Measurements from ENCODE around the gene POLR2E. TPM values are rescaled to one million over a fixed set of nuclear protein-coding genes. Genes with fewer than 3 reads are reported as not detected.

Gene POLR2E
- total RNA-seq, 4 donors from 2014 or later = 84.1 to 142 (median 111) TPM

DNA sequence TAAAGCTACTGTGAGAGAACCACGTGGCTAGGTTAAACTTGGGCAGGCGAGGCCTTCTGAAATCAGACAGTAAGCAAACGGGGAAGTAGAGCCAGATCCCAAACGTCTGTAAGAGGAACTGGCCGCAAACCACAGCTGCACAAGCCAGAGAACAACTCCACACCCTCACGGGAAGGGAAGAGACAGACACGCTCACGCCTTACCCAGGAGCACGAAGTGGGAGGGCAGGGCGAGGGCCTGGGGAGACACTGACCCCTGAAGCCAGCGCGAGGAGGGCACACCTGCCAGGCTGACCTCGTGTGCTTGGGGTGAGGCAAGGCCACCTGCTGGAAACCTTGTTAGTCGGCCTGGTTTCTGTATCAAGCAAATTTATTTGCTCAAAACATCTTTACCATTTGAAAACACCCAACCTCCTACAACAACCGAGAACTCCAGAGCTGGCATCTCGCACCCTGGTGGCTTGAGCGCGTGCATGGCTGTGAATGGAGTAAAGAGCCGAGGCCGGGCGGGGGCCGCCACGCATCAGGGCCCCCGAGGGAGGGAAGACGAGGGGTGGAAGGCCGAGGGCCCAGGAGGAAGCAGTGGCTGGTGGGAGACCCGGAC is 7.3 kb downstream of the POLR2E start:
- Histone ChIP-seq H3K27me3 (no peaks in the 10 kb centered on the region), H3K4me3 (no peak overlapping the region), H3K9me3 (no peaks in the 10 kb centered on the region), H3K27ac (peak overlapping the region; percentile 75), H3K4me1 (peaks cover 37% of the 10 kb centered on the region), H3K36me3 (peaks cover 47% of the 10 kb centered on the region)
- 66% methylated on average over 24 of the region's 27 CpGs for WGBS
- no peak for TF ChIP-seq CTCF (IDR thresholded peaks at IDR 0.05)
- TF ChIP-seq POLR2AphosphoS5 (IDR thresholded peaks at IDR 0.05) = no peak
- no peak for TF ChIP-seq POLR2A (IDR thresholded peaks at IDR 0.05)
- no peak for TF ChIP-seq EP300 (IDR thresholded peaks at IDR 0.05)
- DNase-seq (ENCODE audit: low spot score in 2 of 2) = no peak

DNA sequence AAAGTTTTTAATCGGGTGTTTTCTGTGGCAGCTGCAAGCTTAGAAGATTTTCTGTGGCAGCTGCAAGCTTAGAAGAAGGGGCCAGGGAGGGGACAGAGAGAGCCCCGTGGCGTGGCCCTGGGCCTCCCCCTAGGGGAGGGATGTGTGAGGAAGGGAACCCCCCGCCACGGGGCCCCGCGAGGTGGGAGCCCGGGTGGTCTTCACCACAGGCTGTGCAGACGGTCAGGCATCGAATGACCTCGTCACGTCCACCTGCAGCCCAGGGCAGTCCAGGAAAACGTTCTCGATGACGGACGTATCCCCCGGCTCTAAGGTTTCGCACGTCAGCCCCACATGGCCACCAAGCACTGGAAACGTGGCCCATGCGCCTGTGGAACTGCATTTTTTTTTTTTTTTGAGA is 8.6 kb downstream of the POLR2E start:
- H3K4me1 ChIP-seq = peaks cover 46% of the 10 kb centered on the region
- H3K27me3 ChIP-seq = no peaks in the 10 kb centered on the region
- H3K27ac ChIP-seq = no peak overlapping the region
- DNase-seq (ENCODE audit: low spot score in 2 of 2) = no peak
- peaks cover 42% of the 10 kb centered on the region for H3K36me3 ChIP-seq
- H3K9me3 ChIP-seq = no peaks in the 10 kb centered on the region
- 71% methylated on average over 8 of the region's 21 CpGs for WGBS
- TF ChIP-seq POLR2A (IDR thresholded peaks at IDR 0.05) (no peak), CTCF (IDR thresholded peaks at IDR 0.05) (no peak), POLR2AphosphoS5 (IDR thresholded peaks at IDR 0.05) (no peak), EP300 (IDR thresholded peaks at IDR 0.05) (no peak)
- H3K4me3 ChIP-seq = no peak overlapping the region

- 73% methylated on average over 15 of the region's 38 CpGs for WGBS
- H3K36me3 ChIP-seq = peaks cover 36% of the 10 kb centered on the region
- DNase-seq (ENCODE audit: low spot score in 2 of 2) = no peak
- no peak overlapping the region for H3K4me3 ChIP-seq
- TF ChIP-seq CTCF (IDR thresholded peaks at IDR 0.05) = no peak
- no peak for TF ChIP-seq POLR2A (IDR thresholded peaks at IDR 0.05)
- TF ChIP-seq POLR2AphosphoS5 (IDR thresholded peaks at IDR 0.05) = no peak
- no peak for TF ChIP-seq EP300 (IDR thresholded peaks at IDR 0.05)
- no peaks in the 10 kb centered on the region for H3K27me3 ChIP-seq
- H3K27ac ChIP-seq = no peak overlapping the region
- H3K4me1 ChIP-seq = peaks cover 51% of the 10 kb centered on the region
- no peaks in the 10 kb centered on the region for H3K9me3 ChIP-seq
Measured at GRCh38 chr19:1085676-1086442, 9.3 kb downstream of the POLR2E start.

- Histone ChIP-seq H3K27ac (no peak overlapping the region), H3K4me1 (peaks cover 51% of the 10 kb centered on the region), H3K36me3 (peaks cover 37% of the 10 kb centered on the region), H3K9me3 (no peaks in the 10 kb centered on the region), H3K27me3 (no peaks in the 10 kb centered on the region), H3K4me3 (no peak overlapping the region)
- TF ChIP-seq CTCF (IDR thresholded peaks at IDR 0.05) (no peak), POLR2A (IDR thresholded peaks at IDR 0.05) (no peak), EP300 (IDR thresholded peaks at IDR 0.05) (no peak)
- WGBS = 75% methylated on average over 8 of the region's 8 CpGs
- DNase-seq (ENCODE audit: low spot score in 2 of 2) = no peak
Measured at GRCh38 chr19:1085053-1085658, 10.0 kb downstream of the POLR2E start.
